Muscle layer of colon (tissue), 2 donors: Measurements from ENCODE around the gene FANCE.

Experiments used
- H3K27ac ChIP-seq: one replicate; pipeline ENCODE4 v1.7.0; 2013; ENCODE audit warnings: low read depth, mild to moderate bottlenecking, low read length, moderate library complexity
- H3K27me3 ChIP-seq, 2 donors: one replicate each; pipeline ENCODE4 v1.7.0; 2013; ENCODE audit warnings: low read length in 2 of 2, mild to moderate bottlenecking in 2 of 2; ENCODE audit not compliant: insufficient read depth in 2 of 2, control insufficient read depth in 1 of 2
- H3K36me3 ChIP-seq: one replicate; pipeline ENCODE4 v1.7.0; 2013; ENCODE audit warnings: mild to moderate bottlenecking, low read length; ENCODE audit not compliant: insufficient read depth
- H3K4me1 ChIP-seq: one replicate; pipeline ENCODE4 v1.7.0; 2013; ENCODE audit warnings: mild to moderate bottlenecking, low read length; ENCODE audit not compliant: insufficient read depth
- H3K4me3 ChIP-seq, 2 donors: one replicate each; pipeline ENCODE4 v1.7.0; 2013; ENCODE audit warnings: low read length in 2 of 2, low read depth in 1 of 2, mild to moderate bottlenecking in 1 of 2, moderate library complexity in 1 of 2
- H3K9ac ChIP-seq: one replicate; pipeline ENCODE4 v1.7.0; 2013; ENCODE audit warnings: low read length
- H3K9me3 ChIP-seq: one replicate; pipeline ENCODE4 v1.7.0; 2013; ENCODE audit warnings: mild to moderate bottlenecking, low read length
- donor health status: abdominal sarcoma.
- donor health status: Adenocarcinoma of cecum.

The FANCE gene

GRCh38 chr6:35496036-35496840 is 44.1 kb downstream of the FANCE start:
- H3K9ac ChIP-seq = peak overlapping the region; percentile 98
- H3K27ac ChIP-seq = peak overlapping the region; percentile 99
- no peaks in the 10 kb centered on the region for H3K36me3 ChIP-seq
- no peaks in the 10 kb centered on the region for H3K9me3 ChIP-seq
- H3K4me3 ChIP-seq = peak overlapping the region; percentile 69 to 78
- peaks cover 0 to 10% of the 10 kb centered on the region in 2 donors for H3K27me3 ChIP-seq
- H3K4me1 ChIP-seq = peaks cover 55% of the 10 kb centered on the region

GRCh38 chr6:35496841-35497570 is 44.9 kb downstream of the FANCE start, which contains the start of gene TEAD3:
Gene TEAD3 (minus strand): TSS chr6:35497079.
- H3K4me3 ChIP-seq = peak within 1 kb of the TSS; percentile 69 to 79
- H3K9ac ChIP-seq = peak within 1 kb of the TSS; percentile 98
- peaks cover 0 to 10% of the 10 kb centered on the region in 2 donors for H3K27me3 ChIP-seq
- peak within 1 kb of the TSS; percentile 99 for H3K27ac ChIP-seq
- H3K4me1 ChIP-seq = peaks cover 47% of the 10 kb centered on the region
- H3K9me3 ChIP-seq = no peaks in the 10 kb centered on the region
- H3K36me3 ChIP-seq = no peaks in the 10 kb centered on the region

- peak overlapping the region; percentile 57 to 79 for H3K4me3 ChIP-seq
- H3K9me3 ChIP-seq = no peaks in the 10 kb centered on the region
- H3K4me1 ChIP-seq = peaks cover 39% of the 10 kb centered on the region
- H3K9ac ChIP-seq = peak overlapping the region; percentile 78
- peak overlapping the region; percentile 95 for H3K27ac ChIP-seq
- H3K36me3 ChIP-seq = no peaks in the 10 kb centered on the region
- H3K27me3 ChIP-seq = peaks cover 0 to 10% of the 10 kb centered on the region in 2 donors
These were observed 45.7 kb downstream of the FANCE start for GRCh38 chr6:35497571-35498421.

GRCh38 chr6:35498422-35499067 is 46.4 kb downstream of the FANCE start:
- peak overlapping the region; percentile 6 for H3K9ac ChIP-seq
- H3K4me1 ChIP-seq = peaks cover 32% of the 10 kb centered on the region
- H3K9me3 ChIP-seq = no peaks in the 10 kb centered on the region
- H3K4me3 ChIP-seq = peak overlapping the region; percentile 57 to 79
- peak overlapping the region; percentile 95 for H3K27ac ChIP-seq
- peaks cover 0 to 10% of the 10 kb centered on the region in 2 donors for H3K27me3 ChIP-seq
- H3K36me3 ChIP-seq = no peaks in the 10 kb centered on the region

GRCh38 chr6:35499372-35499771 is 47.2 kb downstream of the FANCE start:
- H3K4me3 ChIP-seq = no peak overlapping the region
- H3K27ac ChIP-seq = no peak overlapping the region
- H3K9ac ChIP-seq = no peak overlapping the region
- H3K27me3 ChIP-seq = peaks cover 0 to 16% of the 10 kb centered on the region in 2 donors
- H3K4me1 ChIP-seq = peaks cover 24% of the 10 kb centered on the region
- no peaks in the 10 kb centered on the region for H3K36me3 ChIP-seq
- no peaks in the 10 kb centered on the region for H3K9me3 ChIP-seq

GRCh38 chr6:35500782-35501181 is 48.6 kb downstream of the FANCE start:
- H3K9me3 ChIP-seq = no peaks in the 10 kb centered on the region
- peaks cover 11% of the 10 kb centered on the region for H3K4me1 ChIP-seq
- no peaks in the 10 kb centered on the region for H3K36me3 ChIP-seq
- no peak overlapping the region for H3K27ac ChIP-seq
- H3K9ac ChIP-seq = no peak overlapping the region
- no peak overlapping the region for H3K4me3 ChIP-seq
- H3K27me3 ChIP-seq = peaks cover 0 to 18% of the 10 kb centered on the region in 2 donors

- H3K27ac ChIP-seq = no peak overlapping the region
- H3K36me3 ChIP-seq = no peaks in the 10 kb centered on the region
- H3K4me3 ChIP-seq = no peak overlapping the region
- H3K9ac ChIP-seq = no peak overlapping the region
- H3K4me1 ChIP-seq = peaks cover 11% of the 10 kb centered on the region
- H3K9me3 ChIP-seq = no peaks in the 10 kb centered on the region
- peaks cover 5 to 28% of the 10 kb centered on the region in 2 donors for H3K27me3 ChIP-seq
These were observed 49.6 kb downstream of the FANCE start for GRCh38 chr6:35501784-35502183.

- no peak overlapping the region for H3K4me3 ChIP-seq
- no peak overlapping the region for H3K9ac ChIP-seq
- no peaks in the 10 kb centered on the region for H3K9me3 ChIP-seq
- H3K27me3 ChIP-seq = peaks cover 8 to 21% of the 10 kb centered on the region in 2 donors
- no peak overlapping the region for H3K27ac ChIP-seq
- no peaks in the 10 kb centered on the region for H3K36me3 ChIP-seq
- H3K4me1 ChIP-seq = peaks cover 4% of the 10 kb centered on the region
These were observed 51.4 kb downstream of the FANCE start for GRCh38 chr6:35503534-35503933.

GRCh38 chr6:35505999-35506412 is 53.9 kb downstream of the FANCE start:
- Histone ChIP-seq H3K27ac (no peak overlapping the region), H3K27me3 (peaks cover 29 to 41% of the 10 kb centered on the region in 2 donors), H3K36me3 (no peaks in the 10 kb centered on the region), H3K9me3 (no peaks in the 10 kb centered on the region), H3K4me3 (no peak overlapping the region), H3K4me1 (peaks cover 1% of the 10 kb centered on the region), H3K9ac (no peak overlapping the region)

GRCh38 chr6:35506536-35506935 is 54.4 kb downstream of the FANCE start:
- Histone ChIP-seq H3K9me3 (no peaks in the 10 kb centered on the region), H3K27me3 (peaks cover 29 to 46% of the 10 kb centered on the region in 2 donors), H3K27ac (no peak overlapping the region), H3K4me3 (no peak overlapping the region), H3K9ac (no peak overlapping the region), H3K4me1 (peaks cover 6% of the 10 kb centered on the region), H3K36me3 (no peaks in the 10 kb centered on the region)
